ENCODE measurements around the gene RTP2. TPM values are rescaled to one million over a fixed set of nuclear protein-coding genes. Genes with fewer than 3 reads are reported as not detected.

RTP2 gene
- total and polyA plus RNA-seq, 2 donors (not counting 1 experiment from before 2014, with no cell fraction given), result not detected

DNA sequence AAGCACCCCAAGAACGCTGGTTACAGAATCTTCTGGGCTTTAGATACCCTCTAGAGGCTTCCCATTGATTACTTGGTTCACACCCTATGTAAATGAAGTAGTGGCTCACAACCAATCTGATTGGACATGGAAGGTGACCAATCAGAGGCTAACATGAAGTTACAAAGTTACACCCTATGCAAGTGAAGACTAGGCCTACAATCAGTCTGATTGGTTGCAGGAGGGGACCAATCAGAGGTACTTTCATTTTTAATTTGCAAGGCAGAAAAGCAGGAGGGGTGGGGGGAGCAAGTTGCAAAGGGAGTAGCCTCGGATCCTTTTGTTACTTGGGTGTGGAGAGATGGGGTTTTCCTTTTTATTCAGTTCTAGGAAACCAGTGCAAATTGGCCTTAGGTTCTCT is 11.1 kb upstream of the RTP2 start:
- no peak overlapping the region for H3K4me2 ChIP-seq (replicated peaks; ENCODE audit: low read depth, low read length, poor library complexity, severe bottlenecking)
- H3K4me1 ChIP-seq (ENCODE audit: control insufficient read depth in 2 of 2, insufficient read depth in 2 of 2, low read length in 2 of 2), result no peaks in the 10 kb centered on the region
- Mint-ChIP-seq H3K27ac (no peak overlapping the region), H3K4me3 (no peak overlapping the region), H3K4me1 (no peaks in the 10 kb centered on the region), H3K9me3 (ENCODE audit: insufficient read depth) (no peaks in the 10 kb centered on the region), H3K27me3 (no peaks in the 10 kb centered on the region)
- H3K36me3 ChIP-seq (replicated peaks in 1 of 2; ENCODE audit: control extremely low read depth in 1 of 2, control insufficient read depth in 1 of 2, extremely low read depth in 1 of 2, insufficient read depth in 2 of 2, low read length in 1 of 2), result no peaks in the 10 kb centered on the region
- no peaks in the 10 kb centered on the region for H3K9me3 ChIP-seq (ENCODE audit: control extremely low read depth in 1 of 3, control insufficient read depth in 2 of 3, insufficient read depth in 1 of 3, low read length in 2 of 3)
- no peak overlapping the region for H2AFZ ChIP-seq (ENCODE audit: insufficient read depth, low read depth, low read length, poor library complexity, severe bottlenecking)
- H3K27me3 ChIP-seq (replicated peaks in 1 of 4; ENCODE audit: control extremely low read depth in 1 of 4, control insufficient read depth in 3 of 4, insufficient read depth in 4 of 4, low read length in 3 of 4), result no peaks in the 10 kb centered on the region
- WGBS (ENCODE audit: insufficient coverage), result no CpG with 5 or more reads among the region's 2 CpGs
- POLR2A ChIA-PET, result no interaction called here
- ATAC-seq (ENCODE audit: low read depth), result no peak
- H3K79me2 ChIP-seq (ENCODE audit: control insufficient read depth, insufficient read depth, low read length), result no peaks in the 10 kb centered on the region
- no peak overlapping the region for H3K4me3 ChIP-seq (ENCODE audit: control extremely low read depth in 1 of 5, extremely low read depth in 1 of 5, insufficient read depth in 1 of 5, low read depth in 2 of 5, low read length in 4 of 5)
- CTCF ChIA-PET, result interaction anchor here (1.0 to 11.0 kb wide), 7 partner anchors 10 to 495 kb away, joined by 3 to 184 read pairs (median 10); partner anchors contain the start of gene RTP2
- H3K27ac ChIP-seq (ENCODE audit: low read length in 2 of 2), result no peak overlapping the region
- intact Hi-C loops (cut with micrococcal nuclease), result no loop called here
- no peak for TF ChIP-seq EZH2 (IDR thresholded peaks at IDR 0.05; ENCODE audit: borderline replicate concordance, insufficient read depth, low read depth, low read length, poor library complexity, severe bottlenecking)
- TF ChIP-seq, protein P1, sequence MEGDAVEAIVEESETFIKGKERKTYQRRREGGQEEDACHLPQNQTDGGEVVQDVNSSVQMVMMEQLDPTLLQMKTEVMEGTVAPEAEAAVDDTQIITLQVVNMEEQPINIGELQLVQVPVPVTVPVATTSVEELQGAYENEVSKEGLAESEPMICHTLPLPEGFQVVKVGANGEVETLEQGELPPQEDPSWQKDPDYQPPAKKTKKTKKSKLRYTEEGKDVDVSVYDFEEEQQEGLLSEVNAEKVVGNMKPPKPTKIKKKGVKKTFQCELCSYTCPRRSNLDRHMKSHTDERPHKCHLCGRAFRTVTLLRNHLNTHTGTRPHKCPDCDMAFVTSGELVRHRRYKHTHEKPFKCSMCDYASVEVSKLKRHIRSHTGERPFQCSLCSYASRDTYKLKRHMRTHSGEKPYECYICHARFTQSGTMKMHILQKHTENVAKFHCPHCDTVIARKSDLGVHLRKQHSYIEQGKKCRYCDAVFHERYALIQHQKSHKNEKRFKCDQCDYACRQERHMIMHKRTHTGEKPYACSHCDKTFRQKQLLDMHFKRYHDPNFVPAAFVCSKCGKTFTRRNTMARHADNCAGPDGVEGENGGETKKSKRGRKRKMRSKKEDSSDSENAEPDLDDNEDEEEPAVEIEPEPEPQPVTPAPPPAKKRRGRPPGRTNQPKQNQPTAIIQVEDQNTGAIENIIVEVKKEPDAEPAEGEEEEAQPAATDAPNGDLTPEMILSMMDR (IDR thresholded peaks at IDR 0.05), result no peak
- no peak for DNase-seq
- no peaks in the 10 kb centered on the region for H4K20me1 ChIP-seq (ENCODE audit: control insufficient read depth, insufficient read depth, low read length, poor library complexity, severe bottlenecking)
- H3K9ac ChIP-seq (ENCODE audit: low read length), result no peak overlapping the region

DNA sequence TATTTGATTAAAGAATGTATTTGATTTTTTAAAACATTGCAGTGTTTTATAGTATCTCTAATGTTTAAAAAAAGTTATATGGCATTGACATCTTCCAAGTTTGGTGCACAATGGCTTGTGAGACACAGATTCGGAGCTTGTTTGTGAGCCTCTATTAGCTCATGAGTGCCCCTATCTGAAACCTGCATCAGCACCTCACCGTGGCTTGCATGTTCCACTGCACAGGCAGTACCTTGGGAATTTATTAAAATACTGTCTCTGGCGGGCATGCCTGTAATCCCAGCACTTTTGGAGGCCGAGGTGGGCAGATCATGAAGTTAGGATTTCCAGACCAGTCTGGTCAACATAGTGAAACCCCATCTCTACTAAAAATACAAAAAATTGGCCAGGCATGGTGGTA is 6.8 kb upstream of the RTP2 start:
- ATAC-seq (ENCODE audit: low read depth), result no peak
- no peaks in the 10 kb centered on the region for H3K27me3 ChIP-seq (replicated peaks in 1 of 4; ENCODE audit: control extremely low read depth in 1 of 4, control insufficient read depth in 3 of 4, insufficient read depth in 4 of 4, low read length in 3 of 4)
- no peak overlapping the region for H3K27ac ChIP-seq (ENCODE audit: low read length in 2 of 2)
- no peak overlapping the region for H3K4me2 ChIP-seq (replicated peaks; ENCODE audit: low read depth, low read length, poor library complexity, severe bottlenecking)
- Mint-ChIP-seq H3K4me3 (no peak overlapping the region), H3K9me3 (ENCODE audit: insufficient read depth) (no peaks in the 10 kb centered on the region), H3K27me3 (no peaks in the 10 kb centered on the region), H3K4me1 (no peaks in the 10 kb centered on the region), H3K27ac (no peak overlapping the region)
- no peaks in the 10 kb centered on the region for H3K79me2 ChIP-seq (ENCODE audit: control insufficient read depth, insufficient read depth, low read length)
- no peaks in the 10 kb centered on the region for H3K36me3 ChIP-seq (replicated peaks in 1 of 2; ENCODE audit: control extremely low read depth in 1 of 2, control insufficient read depth in 1 of 2, extremely low read depth in 1 of 2, insufficient read depth in 2 of 2, low read length in 1 of 2)
- H3K9ac ChIP-seq (ENCODE audit: low read length), result no peak overlapping the region
- no peak overlapping the region for H3K4me3 ChIP-seq (ENCODE audit: control extremely low read depth in 1 of 5, extremely low read depth in 1 of 5, insufficient read depth in 1 of 5, low read depth in 2 of 5, low read length in 4 of 5)
- no peak for DNase-seq
- H3K4me1 ChIP-seq (ENCODE audit: control insufficient read depth in 2 of 2, insufficient read depth in 2 of 2, low read length in 2 of 2), result no peaks in the 10 kb centered on the region
- H2AFZ ChIP-seq (ENCODE audit: insufficient read depth, low read depth, low read length, poor library complexity, severe bottlenecking), result no peak overlapping the region
- no peaks in the 10 kb centered on the region for H4K20me1 ChIP-seq (ENCODE audit: control insufficient read depth, insufficient read depth, low read length, poor library complexity, severe bottlenecking)
- 76% methylated on average over 4 of the region's 4 CpGs for WGBS (ENCODE audit: insufficient coverage)
- TF ChIP-seq, protein P1 (IDR thresholded peaks at IDR 0.05), result no peak
- TF ChIP-seq EZH2 (IDR thresholded peaks at IDR 0.05; ENCODE audit: borderline replicate concordance, insufficient read depth, low read depth, low read length, poor library complexity, severe bottlenecking), result no peak
- ChIA-PET POLR2A (no interaction called here), CTCF (interaction anchor here (0.6 to 11.0 kb wide), 4 partner anchors 11 to 391 kb away, joined by 3 to 184 read pairs (median 4); no protein-coding TSS in a partner anchor)
- intact Hi-C loops (cut with micrococcal nuclease), result no loop called here
- no peaks in the 10 kb centered on the region for H3K9me3 ChIP-seq (ENCODE audit: control extremely low read depth in 1 of 3, control insufficient read depth in 2 of 3, insufficient read depth in 1 of 3, low read length in 2 of 3)

All from B cell (primary cell).